Kidney (tissue), 14 donors: ENCODE data around the gene EEA1. TPM values are rescaled to one million over a fixed set of nuclear protein-coding genes. Genes with fewer than 3 reads are reported as not detected.
A peak's percentile ranks its signal among the peaks of the same experiment; 100 is the strongest.
"Not testable (repeated sequence)": the region's sequence is repeated elsewhere in the genome, so short reads cannot be mapped to it uniquely, and the experiment has no call there.

Experiments
- DNase-seq, 5 donors: peaks; one replicate each; pipeline ENCODE4 v3.0.0-alpha.2; 2013 to 2020
- FAIRE-seq: peaks from 2 replicates; lab custom pipeline; 2012; peaks lifted over from hg19 to GRCh38; lab: Jason Lieb, UNC
- H3K27ac ChIP-seq, 2 donors: one replicate each; pipeline ENCODE4 v1.7.0; 2013; ENCODE audit warnings: low read depth in 2 of 2, low read length in 2 of 2, inconsistent platforms in 1 of 2
- H3K27me3 ChIP-seq: one replicate; pipeline ENCODE4 v1.7.1; 2013; ENCODE audit warnings: low read length, inconsistent platforms; ENCODE audit not compliant: control insufficient read depth, insufficient read depth
- H3K36me3 ChIP-seq, 3 donors: one replicate each; pipeline versions ENCODE4 v1.7.0 to v1.7.1; 2013; ENCODE audit warnings: low read length in 3 of 3, control low read depth in 1 of 3, inconsistent platforms in 1 of 3; ENCODE audit not compliant: insufficient read depth in 3 of 3, control insufficient read depth in 2 of 3
- H3K4me1 ChIP-seq, 3 donors: one replicate each; pipeline versions ENCODE4 v1.7.0 to v1.7.1; 2013; ENCODE audit warnings: low read length in 3 of 3, inconsistent platforms in 1 of 3, low read depth in 1 of 3; ENCODE audit not compliant: control insufficient read depth in 2 of 3, insufficient read depth in 2 of 3
- H3K4me3 ChIP-seq, 3 donors: one replicate each; pipeline versions ENCODE4 v1.7.0 to v1.8.1; 2013; ENCODE audit warnings: low read length in 3 of 3, control low read depth in 1 of 3, inconsistent platforms in 1 of 3
- H3K9ac ChIP-seq, 3 donors: one replicate each; pipeline versions ENCODE4 v1.7.0 to v1.7.1; 2013; ENCODE audit warnings: low read length in 3 of 3, control low read depth in 1 of 3, inconsistent platforms in 1 of 3
- H3K9me3 ChIP-seq, 3 donors: one replicate each; pipeline versions ENCODE4 v1.7.0 to v1.7.1; 2013; ENCODE audit warnings: low read length in 3 of 3, control low read depth in 1 of 3, inconsistent platforms in 1 of 3; ENCODE audit not compliant: control insufficient read depth in 2 of 3, insufficient read depth in 1 of 3
- CTCF ChIP-seq: IDR thresholded peaks from 3 replicates; pipeline ENCODE4 v1.5.1; 2012; ENCODE audit warnings: mild to moderate bottlenecking, moderate library complexity, borderline replicate concordance; ENCODE audit not compliant: insufficient read depth; ENCODE audit errors: extremely low read depth
- intact Hi-C: fragments of 100-400 bp; cut with DNase I; formaldehyde crosslinking; loops from one replicate; pipeline ENCODE4 v1.11.1; 2022
- polyA plus RNA-seq: library from polyadenylated mRNA; stranded (reverse); fragments of 350-450 nt; fragmentation: Illumina TruSeq; extraction: RNeasy Lipid Tissue Mini Kit (QIAGEN cat#74804); gene quantifications from one replicate; pipeline ENCODE4 v1.2.3, GENCODE V29; 2014; ENCODE audit warnings: low read depth, low replicate concordance; ENCODE audit not compliant: insufficient read depth
- total RNA-seq: library from RNA; stranded (reverse); fragmentation: NEBNext Ultra II Directional; extraction: Animal tissue kit (Norgen Biotek cat#: 25700); gene quantifications from one replicate; pipeline ENCODE4 v1.2.1, GENCODE V29; 2021
- donor health status: control.
- donor health status: control.
- donor health status: control.
- donor health status: control.
- donor health status: control.
- donor health status: DM: yes; HTN: yes; CAD: no.
- donor health status: Normal renal cell carcinoma (clear cell type).

Gene EEA1
- total and polyA plus RNA-seq, 2 donors from 2014 or later: 2.5 to 30.2 TPM

- Histone ChIP-seq H3K4me3 (no peak overlapping the region), H3K4me1 (no peaks in the 10 kb centered on the region), H3K9me3 (no peaks in the 10 kb centered on the region), H3K27me3 (no peaks in the 10 kb centered on the region), H3K9ac (no peak overlapping the region), H3K36me3 (peaks cover under 1 to 5% (median 3%) of the 10 kb centered on the region in 3 donors), H3K27ac (no peak overlapping the region)
- DNase-seq (peak in 1 of 5 donors; percentile 14), FAIRE-seq (no peak)
- no peak for TF ChIP-seq CTCF
- intact Hi-C loops: no loop called here
These were observed 125.2 kb downstream of the EEA1 start for GRCh38 chr12:92803903-92804302.

- DNase-seq: no peak
- no peaks in the 10 kb centered on the region for H3K9me3 ChIP-seq
- TF ChIP-seq CTCF: no peak
- H3K27ac ChIP-seq: no peak overlapping the region
- FAIRE-seq: peak; percentile 62
- H3K27me3 ChIP-seq: no peaks in the 10 kb centered on the region
- no peak overlapping the region for H3K4me3 ChIP-seq
- intact Hi-C loops: no loop called here
- H3K4me1 ChIP-seq: no peaks in the 10 kb centered on the region
- H3K36me3 ChIP-seq: peaks cover 0 to 5% (median 2%) of the 10 kb centered on the region in 3 donors
- no peak overlapping the region for H3K9ac ChIP-seq
These were observed 126.2 kb downstream of the EEA1 start for GRCh38 chr12:92802906-92803305.

GRCh38 chr12:92796650-92797049 lies 132.4 kb downstream of the EEA1 start:
- Histone ChIP-seq H3K9ac (no peak overlapping the region), H3K4me3 (no peak overlapping the region), H3K27me3 (no peaks in the 10 kb centered on the region), H3K27ac (no peak overlapping the region), H3K36me3 (peaks cover 0 to 2% (median 0%) of the 10 kb centered on the region in 3 donors), H3K4me1 (no peaks in the 10 kb centered on the region), H3K9me3 (no peaks in the 10 kb centered on the region)
- DNase-seq: no peak
- no peak for FAIRE-seq
- intact Hi-C loops: no loop called here
- no peak for TF ChIP-seq CTCF

- H3K4me1 ChIP-seq: no peaks in the 10 kb centered on the region
- FAIRE-seq (no peak), DNase-seq (no peak)
- H3K9ac ChIP-seq: no peak overlapping the region
- TF ChIP-seq CTCF: no peak
- no peaks in the 10 kb centered on the region for H3K27me3 ChIP-seq
- H3K27ac ChIP-seq: no peak overlapping the region
- peaks cover 0 to 2% (median 0%) of the 10 kb centered on the region in 3 donors for H3K36me3 ChIP-seq
- no peaks in the 10 kb centered on the region for H3K9me3 ChIP-seq
- no peak overlapping the region for H3K4me3 ChIP-seq
- intact Hi-C loops: no loop called here
These were observed 134.3 kb downstream of the EEA1 start for GRCh38 chr12:92794814-92795213.

- H3K27me3 ChIP-seq, FAIRE-seq, DNase-seq, H3K9me3 ChIP-seq, H3K36me3 ChIP-seq, H3K4me3 ChIP-seq, intact Hi-C loops, H3K27ac ChIP-seq, H3K9ac ChIP-seq, H3K4me1 ChIP-seq: not testable (repeated sequence)
These were observed 134.7 kb downstream of the EEA1 start for GRCh38 chr12:92794356-92794755.
